MG63 (cell line): ENCODE results near the gene SEL1L3. TPM values are rescaled to one million over a fixed set of nuclear protein-coding genes. Genes with fewer than 3 reads are reported as not detected.

Experiments used
- DNase-seq: peaks from one replicate; pipeline ENCODE4 v3.0.0-alpha.2; 2020
- H3K27me3 ChIP-seq: fragments of 250-450 bp; sonication (Bioruptor Pico); 2 replicates; pipeline ENCODE4 v1.5.1; 2020; ENCODE audit warnings: mild to moderate bottlenecking, moderate library complexity
- H3K36me3 ChIP-seq: fragments of 250-450 bp; sonication (Bioruptor Pico); 2 replicates; pipeline ENCODE4 v1.5.1; 2020; ENCODE audit warnings: mild to moderate bottlenecking, moderate library complexity
- H3K4me3 ChIP-seq: fragments of 250-450 bp; sonication (Bioruptor Pico); 2 replicates; pipeline ENCODE4 v1.5.1; 2020; ENCODE audit warnings: mild to moderate bottlenecking, moderate library complexity
- H3K9me3 ChIP-seq: fragments of 250-450 bp; sonication (Bioruptor Pico); 2 replicates; pipeline ENCODE4 v1.5.1; 2020; ENCODE audit warnings: mild to moderate bottlenecking, moderate library complexity
- total RNA-seq: library from RNA; depleted of rRNA; stranded (reverse); fragments of >200 nt; shearing (Covaris generic); gene quantifications from 2 replicates; pipeline ENCODE4 v1.2.3, GENCODE V29; 2014; ENCODE audit warnings: low replicate concordance

Gene SEL1L3
- total RNA-seq, 1 experiment from 2014 or later: 37.6 TPM

GRCh38 chr4:25795566-25796454, 67.0 kb downstream of the SEL1L3 start:
- no peaks in the 10 kb centered on the region for H3K36me3 ChIP-seq
- DNase-seq: no peak
- H3K4me3 ChIP-seq: no peak overlapping the region
- H3K27me3 ChIP-seq: no peaks in the 10 kb centered on the region
- H3K9me3 ChIP-seq: no peaks in the 10 kb centered on the region

DNA sequence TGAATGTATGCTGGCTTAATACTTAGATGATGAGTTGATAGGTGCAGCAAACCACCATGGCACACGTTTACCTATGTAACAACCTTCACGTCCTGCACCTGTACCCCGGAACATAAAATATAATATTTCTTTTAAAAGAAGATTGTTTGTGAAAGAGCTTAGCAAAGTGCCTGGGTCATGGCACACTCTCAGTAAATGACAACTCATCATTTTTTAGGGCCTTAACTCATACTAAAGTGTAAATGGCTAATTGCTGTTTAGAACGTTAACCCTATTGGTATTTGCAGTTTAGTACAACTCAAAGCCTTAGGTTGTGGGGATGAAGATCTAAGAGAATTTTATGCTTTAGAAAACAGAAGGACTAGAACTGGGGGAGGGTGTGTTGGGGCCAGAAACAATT, 67.7 kb downstream of the SEL1L3 start:
- Histone ChIP-seq H3K9me3 (no peaks in the 10 kb centered on the region), H3K36me3 (no peaks in the 10 kb centered on the region), H3K4me3 (no peak overlapping the region), H3K27me3 (no peaks in the 10 kb centered on the region)
- DNase-seq: no peak

- Histone ChIP-seq H3K36me3 (no peaks in the 10 kb centered on the region), H3K9me3 (no peaks in the 10 kb centered on the region), H3K4me3 (no peak overlapping the region), H3K27me3 (no peaks in the 10 kb centered on the region)
- no peak for DNase-seq
Observed at GRCh38 chr4:25792876-25793275, 69.9 kb downstream of the SEL1L3 start.

GRCh38 chr4:25792200-25792791, 70.5 kb downstream of the SEL1L3 start:
- Histone ChIP-seq H3K4me3 (no peak overlapping the region), H3K36me3 (no peaks in the 10 kb centered on the region)
- DNase-seq: peak; percentile 14

DNA sequence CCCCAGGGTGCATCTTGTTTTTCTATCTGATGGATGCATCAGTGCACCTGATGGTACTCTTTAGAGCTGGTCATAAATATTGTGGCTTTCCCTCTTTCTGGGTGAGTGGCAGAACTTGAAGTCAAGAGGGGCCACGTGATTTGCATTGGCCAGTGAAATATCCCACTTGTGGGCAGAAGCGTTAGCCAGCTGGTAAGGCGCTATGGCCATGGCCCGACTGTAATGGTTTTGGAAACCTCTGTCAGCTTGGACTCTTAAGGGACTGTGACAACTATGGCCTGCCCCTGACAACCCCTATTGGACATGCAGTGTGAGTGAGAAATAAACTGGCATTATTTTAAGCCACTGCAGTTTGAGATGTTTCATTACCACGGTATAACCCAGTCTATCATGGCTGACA, 72.8 kb downstream of the SEL1L3 start:
- H3K27me3 ChIP-seq: no peaks in the 10 kb centered on the region
- no peak for DNase-seq
- H3K36me3 ChIP-seq: no peaks in the 10 kb centered on the region
- H3K9me3 ChIP-seq: no peaks in the 10 kb centered on the region
- H3K4me3 ChIP-seq: no peak overlapping the region

More at GRCh38 chr4:25792200-25792791, 70.5 kb downstream of the SEL1L3 start:
- Histone ChIP-seq H3K27me3 (no peaks in the 10 kb centered on the region), H3K9me3 (no peaks in the 10 kb centered on the region)

DNA sequence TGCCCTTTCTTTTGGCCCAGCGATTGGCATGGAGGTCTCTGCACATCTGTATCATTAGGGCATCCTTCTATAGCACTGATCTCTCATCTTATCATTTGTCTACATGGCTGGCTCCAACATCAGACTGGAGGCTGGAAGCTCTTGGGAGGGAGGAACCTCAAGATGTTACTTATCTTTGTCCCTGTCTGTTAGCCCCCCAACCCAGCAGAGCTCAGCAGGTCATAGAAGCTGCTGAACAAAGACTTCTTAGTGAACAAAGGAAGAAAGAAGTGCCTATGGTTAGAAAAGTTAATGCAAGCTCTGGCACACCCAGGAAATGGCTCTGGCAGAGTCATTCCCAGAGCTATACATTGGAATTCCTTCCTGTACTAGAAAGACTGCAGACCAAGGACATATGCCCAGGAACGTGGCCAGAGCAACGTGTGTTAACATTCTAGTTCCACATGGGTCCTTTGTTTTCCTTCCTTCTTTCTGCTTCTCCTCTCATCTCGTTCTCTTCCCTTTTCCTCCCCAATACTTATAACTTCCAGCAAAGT, 74.0 kb downstream of the SEL1L3 start:
- Histone ChIP-seq H3K9me3 (no peaks in the 10 kb centered on the region), H3K27me3 (no peaks in the 10 kb centered on the region), H3K36me3 (no peaks in the 10 kb centered on the region), H3K4me3 (no peak overlapping the region)
- no peak for DNase-seq

GRCh38 chr4:25786497-25787065, 76.2 kb downstream of the SEL1L3 start:
- Histone ChIP-seq H3K4me3 (no peak overlapping the region), H3K36me3 (peaks cover 2% of the 10 kb centered on the region; the same call in 1 of the 2 replicates), H3K9me3 (no peaks in the 10 kb centered on the region), H3K27me3 (no peaks in the 10 kb centered on the region)
- DNase-seq: peak; percentile 23

DNA sequence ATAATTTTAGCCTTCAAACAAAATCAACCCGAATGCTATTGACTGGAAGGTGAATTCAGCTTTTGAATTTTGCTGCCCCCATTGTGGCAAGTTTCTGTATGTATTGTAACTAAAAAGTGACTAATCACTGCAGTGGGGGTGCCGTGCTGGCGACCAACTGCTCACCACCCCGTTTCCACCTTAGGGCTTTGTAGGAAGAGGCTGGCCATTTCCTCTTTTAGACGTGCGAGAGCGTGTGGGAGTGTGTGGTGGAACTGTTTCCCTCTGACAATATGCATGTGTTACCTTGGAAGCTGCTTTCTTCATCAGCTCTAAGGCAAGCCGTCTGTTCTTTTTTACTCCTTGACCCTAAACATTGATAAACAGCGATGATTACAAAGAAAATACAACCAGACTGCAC, 78.8 kb downstream of the SEL1L3 start:
- Histone ChIP-seq H3K36me3 (peaks cover 5% of the 10 kb centered on the region), H3K27me3 (no peaks in the 10 kb centered on the region), H3K9me3 (no peaks in the 10 kb centered on the region), H3K4me3 (no peak overlapping the region)
- no peak for DNase-seq

- Histone ChIP-seq H3K27me3 (no peaks in the 10 kb centered on the region), H3K9me3 (no peaks in the 10 kb centered on the region), H3K4me3 (no peak overlapping the region), H3K36me3 (peaks cover 7% of the 10 kb centered on the region)
- DNase-seq: no peak
Observed at GRCh38 chr4:25783126-25783525, 79.7 kb downstream of the SEL1L3 start.

- Histone ChIP-seq H3K4me3 (no peak overlapping the region), H3K9me3 (no peaks in the 10 kb centered on the region; the same call in 1 of the 2 replicates), H3K27me3 (no peaks in the 10 kb centered on the region), H3K36me3 (peaks cover 11% of the 10 kb centered on the region)
- no peak for DNase-seq
Observed at GRCh38 chr4:25782482-25782881, 80.3 kb downstream of the SEL1L3 start.

GRCh38 chr4:25779021-25779420, 83.8 kb downstream of the SEL1L3 start:
- H3K27me3 ChIP-seq: no peaks in the 10 kb centered on the region
- no peak overlapping the region for H3K4me3 ChIP-seq
- peaks cover 20% of the 10 kb centered on the region for H3K36me3 ChIP-seq
- DNase-seq: no peak
- peaks cover 2% of the 10 kb centered on the region; the same call in 1 of the 2 replicates for H3K9me3 ChIP-seq

DNA sequence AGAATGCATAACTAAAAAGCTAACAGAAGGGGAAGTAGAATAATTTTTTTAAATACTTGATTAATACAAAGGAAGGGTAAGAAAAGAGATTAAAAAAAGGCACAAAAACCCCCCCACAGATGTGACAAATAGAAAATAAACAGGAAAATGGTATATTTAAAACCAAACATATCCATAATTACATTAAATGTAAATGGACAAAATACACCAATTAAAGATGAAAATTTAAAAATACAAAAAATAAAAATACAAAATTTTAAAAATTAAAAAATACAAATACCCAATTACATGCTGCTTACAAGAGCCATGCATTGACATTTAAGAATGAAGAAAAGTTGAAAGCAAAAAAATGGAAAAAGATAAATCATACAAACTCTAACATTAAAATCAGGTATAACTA, 86.0 kb downstream of the SEL1L3 start:
- H3K36me3 ChIP-seq: peaks cover 18% of the 10 kb centered on the region
- no peaks in the 10 kb centered on the region for H3K27me3 ChIP-seq
- peaks cover 2% of the 10 kb centered on the region; the same call in 1 of the 2 replicates for H3K9me3 ChIP-seq
- no peak overlapping the region for H3K4me3 ChIP-seq
- DNase-seq: no peak

DNA sequence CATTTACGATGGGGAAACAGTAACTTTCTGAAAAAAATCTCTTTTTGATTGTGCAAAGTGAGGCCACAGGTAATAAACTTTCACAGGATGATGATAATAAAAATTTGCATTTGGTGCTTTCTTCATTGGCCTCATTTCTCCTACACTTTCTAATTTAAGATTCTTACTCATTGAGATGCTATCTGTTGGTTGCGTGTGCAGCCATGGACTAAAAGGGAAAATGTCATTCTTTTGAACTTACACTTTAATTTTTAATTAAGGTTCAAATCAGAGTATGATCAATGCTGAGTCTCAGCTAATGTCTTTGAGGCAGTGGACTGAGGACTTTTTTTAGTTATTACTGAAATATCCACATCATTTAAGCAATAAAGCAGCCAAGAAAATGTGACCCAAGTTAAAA, 87.6 kb downstream of the SEL1L3 start:
- DNase-seq: no peak
- Histone ChIP-seq H3K4me3 (no peak overlapping the region), H3K27me3 (no peaks in the 10 kb centered on the region), H3K36me3 (peaks cover 16% of the 10 kb centered on the region; the same call in 1 of the 2 replicates), H3K9me3 (peaks cover 2% of the 10 kb centered on the region; the same call in 1 of the 2 replicates)

DNA sequence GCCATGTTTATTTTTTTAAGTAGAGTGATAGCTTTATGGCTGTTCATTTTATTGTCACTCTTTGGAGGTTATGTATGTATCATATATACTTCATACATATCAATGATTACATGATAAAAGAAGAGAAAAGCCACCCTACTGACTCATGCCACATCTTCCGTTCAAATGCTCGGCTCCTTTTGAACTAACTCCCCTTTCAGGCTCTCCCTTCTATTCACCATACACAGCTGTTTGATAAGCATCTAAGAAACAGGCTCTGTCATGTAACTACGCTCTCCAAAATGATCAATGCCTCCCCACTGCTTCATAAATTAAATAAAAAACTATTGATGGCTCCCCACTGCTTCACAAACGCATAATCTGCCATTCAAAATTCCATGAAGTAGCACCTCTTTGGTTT, 89.4 kb downstream of the SEL1L3 start:
- Histone ChIP-seq H3K9me3 (peaks cover 2% of the 10 kb centered on the region; the same call in 1 of the 2 replicates), H3K4me3 (no peak overlapping the region), H3K36me3 (peaks cover 15% of the 10 kb centered on the region; the same call in 1 of the 2 replicates), H3K27me3 (no peaks in the 10 kb centered on the region)
- DNase-seq: no peak

GRCh38 chr4:25771672-25772071, 91.1 kb downstream of the SEL1L3 start:
- Histone ChIP-seq H3K36me3 (peaks cover 10% of the 10 kb centered on the region), H3K27me3 (no peaks in the 10 kb centered on the region), H3K9me3 (no peaks in the 10 kb centered on the region), H3K4me3 (no peak overlapping the region)
- DNase-seq: no peak

GRCh38 chr4:25770847-25771246, 91.9 kb downstream of the SEL1L3 start:
- DNase-seq: no peak
- Histone ChIP-seq H3K9me3 (no peaks in the 10 kb centered on the region), H3K27me3 (no peaks in the 10 kb centered on the region), H3K4me3 (no peak overlapping the region), H3K36me3 (peaks cover 7% of the 10 kb centered on the region; the same call in 1 of the 2 replicates)

DNA sequence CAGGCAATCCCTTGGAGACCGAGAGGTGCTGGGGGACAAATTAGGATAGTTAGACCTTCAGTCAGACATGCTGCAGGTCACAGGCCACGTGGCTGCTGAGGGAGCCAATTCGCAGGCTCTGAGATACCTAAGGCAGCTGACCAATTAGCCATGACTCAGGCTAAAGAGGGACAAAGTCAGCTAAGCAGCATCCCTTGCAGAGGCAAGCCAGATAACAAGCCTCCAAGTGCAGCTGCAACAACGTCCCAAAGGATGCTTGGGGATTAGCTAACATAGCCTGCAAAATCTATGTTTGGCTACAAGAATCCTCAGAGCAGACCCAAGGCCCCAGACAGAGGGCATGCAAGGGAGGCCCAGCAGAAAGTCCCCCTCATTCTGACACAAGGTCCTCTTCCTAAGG, 93.5 kb downstream of the SEL1L3 start:
- no peaks in the 10 kb centered on the region for H3K9me3 ChIP-seq
- no peak for DNase-seq
- H3K36me3 ChIP-seq: peaks cover 5% of the 10 kb centered on the region; the same call in 1 of the 2 replicates
- H3K4me3 ChIP-seq: no peak overlapping the region
- no peaks in the 10 kb centered on the region for H3K27me3 ChIP-seq
